Measurements from ENCODE around the gene RAMP1.
"Not testable (repeated sequence)": the region's sequence is repeated elsewhere in the genome, so short reads cannot be mapped to it uniquely, and the experiment has no call there.

RAMP1 gene

DNA sequence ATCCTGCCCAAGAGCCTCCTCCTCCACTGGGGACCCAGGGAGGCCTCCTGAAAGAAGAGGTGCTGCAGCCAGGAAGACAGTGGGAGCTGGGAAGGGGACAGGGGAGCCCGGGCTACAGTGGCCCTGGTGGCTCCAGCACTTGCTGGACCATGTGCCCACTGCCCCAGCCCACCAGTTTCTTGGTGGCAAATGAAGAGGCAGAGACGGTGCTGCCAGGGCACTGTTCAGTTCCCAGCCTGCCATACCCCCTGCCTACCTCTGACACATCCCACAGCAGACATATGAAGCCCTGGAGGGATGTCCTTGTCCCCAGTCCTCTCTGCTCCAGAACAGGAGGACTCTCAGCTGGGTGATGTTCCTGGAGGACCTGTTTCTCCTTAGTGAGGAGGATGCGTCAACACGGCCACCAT is 3.7 kb downstream of the RAMP1 start:
- Histone ChIP-seq H3K27me3 (ENCODE audit: insufficient read depth, low read length) (peaks cover 13% of the 10 kb centered on the region; the same call in 1 of the 2 replicates), H3K4me3 (ENCODE audit: low read depth, low read length) (no peak overlapping the region), H3K79me2 (ENCODE audit: control insufficient read depth, insufficient read depth, low read length, unreplicated experiment) (no peaks in the 10 kb centered on the region), H3K27ac (ENCODE audit: low read depth, low read length) (no peak overlapping the region), H3K36me3 (ENCODE audit: insufficient read depth, low read length) (no peaks in the 10 kb centered on the region), H3K4me1 (ENCODE audit: control insufficient read depth, insufficient read depth, low read length, unreplicated experiment) (peaks cover 21% of the 10 kb centered on the region), H2AFZ (ENCODE audit: low read length, unreplicated experiment) (no peak overlapping the region)

DNA sequence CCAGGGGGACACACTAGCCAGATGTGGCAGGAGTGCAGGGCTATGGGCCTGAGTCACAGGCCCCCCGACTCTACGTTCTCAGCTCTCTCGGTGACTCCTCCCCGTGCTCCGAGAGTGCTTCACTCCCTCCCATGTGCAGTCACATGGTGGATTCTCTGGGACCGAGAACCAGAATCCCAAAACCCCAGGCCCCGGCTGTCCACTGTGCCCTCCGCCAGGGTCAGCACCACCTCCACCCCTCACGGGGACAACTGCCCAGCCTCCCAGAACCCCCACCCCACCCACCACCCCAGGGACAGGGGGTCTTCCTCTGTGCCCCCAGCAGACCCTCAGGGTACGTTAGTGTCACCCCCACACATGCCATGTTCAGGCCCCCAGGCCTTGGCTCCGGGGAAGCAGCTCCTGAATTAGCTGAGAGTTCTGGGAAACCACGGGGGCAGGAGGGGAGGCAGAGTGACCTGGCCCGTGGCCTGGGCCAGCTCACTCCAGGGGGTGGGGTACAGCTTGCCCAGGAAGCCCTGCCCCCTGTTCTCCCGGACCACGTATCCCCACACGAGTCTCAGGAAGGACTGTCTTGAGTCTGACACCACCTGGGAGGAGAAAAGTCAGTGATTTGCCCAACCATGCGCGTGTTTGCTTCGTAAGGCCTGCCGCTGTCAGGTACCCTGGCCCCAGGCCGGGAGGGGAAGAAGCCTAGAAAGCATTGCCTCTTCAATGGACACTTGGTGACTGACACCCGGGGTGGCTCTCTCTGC is 4.4 kb downstream of the RAMP1 start:
- Histone ChIP-seq H2AFZ (ENCODE audit: low read length, unreplicated experiment) (no peak overlapping the region), H3K4me1 (ENCODE audit: control insufficient read depth, insufficient read depth, low read length, unreplicated experiment) (peaks cover 21% of the 10 kb centered on the region), H3K36me3 (ENCODE audit: insufficient read depth, low read length) (no peaks in the 10 kb centered on the region), H3K27ac (ENCODE audit: low read depth, low read length) (no peak overlapping the region), H3K27me3 (ENCODE audit: insufficient read depth, low read length) (peaks cover 12% of the 10 kb centered on the region; the same call in 1 of the 2 replicates), H3K4me3 (ENCODE audit: low read depth, low read length) (no peak overlapping the region), H3K79me2 (ENCODE audit: control insufficient read depth, insufficient read depth, low read length, unreplicated experiment) (no peaks in the 10 kb centered on the region)

DNA sequence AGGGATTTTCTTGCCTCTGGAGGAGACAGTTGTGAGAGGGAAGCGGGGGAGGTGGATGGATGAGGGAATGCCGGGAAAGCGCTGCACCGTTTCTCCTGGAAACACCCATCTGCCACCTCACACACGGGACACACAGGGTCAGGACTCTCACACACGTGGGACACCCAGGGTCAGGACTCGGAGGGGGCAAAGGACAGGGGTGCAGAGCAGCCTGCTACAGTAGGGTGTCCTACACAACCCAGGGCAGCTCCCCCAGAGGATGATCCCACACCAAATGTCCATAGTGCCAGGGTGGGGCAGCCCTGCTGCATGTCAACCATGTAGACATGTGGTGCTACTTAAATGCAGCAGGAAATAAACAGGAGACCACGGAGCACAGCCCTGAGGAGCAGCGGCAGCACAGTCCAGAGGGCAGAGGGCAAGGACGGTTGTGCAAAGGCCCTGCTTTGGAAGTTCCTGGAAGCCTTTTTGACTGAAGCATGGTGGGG is 5.1 kb downstream of the RAMP1 start:
- Histone ChIP-seq H3K36me3 (ENCODE audit: insufficient read depth, low read length) (no peaks in the 10 kb centered on the region), H3K4me1 (ENCODE audit: control insufficient read depth, insufficient read depth, low read length, unreplicated experiment) (peaks cover 21% of the 10 kb centered on the region), H3K4me3 (ENCODE audit: low read depth, low read length) (no peak overlapping the region), H2AFZ (ENCODE audit: low read length, unreplicated experiment) (no peak overlapping the region), H3K27me3 (ENCODE audit: insufficient read depth, low read length) (peaks cover 8% of the 10 kb centered on the region; the same call in 1 of the 2 replicates), H3K27ac (ENCODE audit: low read depth, low read length) (no peak overlapping the region), H3K79me2 (ENCODE audit: control insufficient read depth, insufficient read depth, low read length, unreplicated experiment) (no peaks in the 10 kb centered on the region)

DNA sequence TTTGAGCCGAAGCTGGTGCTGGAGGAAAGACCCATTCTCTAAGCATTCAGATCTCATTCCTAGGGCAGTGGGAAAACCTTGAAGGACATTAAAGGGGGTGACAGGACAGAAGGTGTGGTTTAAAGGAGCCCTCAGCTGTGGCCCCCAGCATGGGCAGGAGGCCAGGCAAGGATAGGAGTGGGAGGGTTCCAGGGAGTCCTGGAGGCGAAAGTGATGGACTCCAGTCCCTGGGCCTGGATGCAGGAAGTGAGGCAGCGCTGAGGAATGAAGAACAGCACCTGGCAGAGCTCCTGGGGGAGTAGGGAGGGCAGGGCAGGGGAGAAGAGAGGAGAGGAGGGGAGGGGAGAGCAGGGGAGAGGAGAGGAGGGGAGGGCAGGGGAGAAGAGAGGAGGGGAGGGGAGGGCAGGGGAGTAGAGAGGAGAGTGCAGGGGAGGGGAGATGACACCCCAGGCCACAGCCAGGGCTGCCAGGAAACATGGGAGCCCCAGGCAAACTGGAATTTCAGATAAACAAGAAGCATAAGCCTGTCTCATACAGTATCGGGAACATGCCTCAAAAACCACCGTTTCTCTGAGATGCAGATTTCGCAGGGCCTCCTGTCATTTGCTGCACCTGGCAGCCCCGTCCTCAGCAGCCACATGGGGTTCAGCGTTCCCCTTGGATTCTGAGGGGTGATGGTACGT is 5.7 kb downstream of the RAMP1 start:
- Histone ChIP-seq H3K79me2 (ENCODE audit: control insufficient read depth, insufficient read depth, low read length, unreplicated experiment) (no peaks in the 10 kb centered on the region), H3K27me3 (ENCODE audit: insufficient read depth, low read length) (peaks cover 6% of the 10 kb centered on the region; the same call in 1 of the 2 replicates), H2AFZ (ENCODE audit: low read length, unreplicated experiment) (no peak overlapping the region), H3K27ac (ENCODE audit: low read depth, low read length) (no peak overlapping the region), H3K4me1 (ENCODE audit: control insufficient read depth, insufficient read depth, low read length, unreplicated experiment) (peaks cover 21% of the 10 kb centered on the region), H3K36me3 (ENCODE audit: insufficient read depth, low read length) (no peaks in the 10 kb centered on the region), H3K4me3 (ENCODE audit: low read depth, low read length) (no peak overlapping the region)

DNA sequence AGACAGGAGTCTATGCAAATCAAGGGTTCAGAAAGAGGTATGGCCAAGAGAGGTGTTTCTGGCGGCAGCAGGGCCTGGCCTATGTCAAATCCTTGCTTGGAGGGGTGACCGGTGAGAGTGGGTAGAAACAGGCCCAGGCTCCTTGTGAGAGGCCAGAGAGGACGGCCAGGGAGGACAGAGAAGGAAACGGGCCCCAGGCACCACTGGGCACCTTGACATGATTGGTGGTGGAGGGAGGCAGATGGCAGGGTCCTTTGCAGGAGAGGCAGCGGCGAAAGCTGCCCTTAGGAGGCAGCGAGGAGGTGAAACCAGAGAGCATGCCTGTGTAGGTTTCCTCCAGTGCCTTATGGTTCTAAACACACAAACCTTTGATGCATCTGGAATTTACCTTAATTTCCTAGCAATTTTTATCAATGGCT is 6.2 kb downstream of the RAMP1 start:
- Histone ChIP-seq H2AFZ (ENCODE audit: low read length, unreplicated experiment) (peak overlapping the region; percentile 23), H3K79me2 (ENCODE audit: control insufficient read depth, insufficient read depth, low read length, unreplicated experiment) (no peaks in the 10 kb centered on the region), H3K4me1 (ENCODE audit: control insufficient read depth, insufficient read depth, low read length, unreplicated experiment) (peaks cover 21% of the 10 kb centered on the region), H3K27me3 (ENCODE audit: insufficient read depth, low read length) (peaks cover under 1% of the 10 kb centered on the region; the same call in 1 of the 2 replicates), H3K4me3 (ENCODE audit: low read depth, low read length) (no peak overlapping the region), H3K36me3 (ENCODE audit: insufficient read depth, low read length) (no peaks in the 10 kb centered on the region), H3K27ac (ENCODE audit: low read depth, low read length) (0 out of 2 replicates have a peak overlapping the region, but pooled peaks have one; percentile 11)

DNA sequence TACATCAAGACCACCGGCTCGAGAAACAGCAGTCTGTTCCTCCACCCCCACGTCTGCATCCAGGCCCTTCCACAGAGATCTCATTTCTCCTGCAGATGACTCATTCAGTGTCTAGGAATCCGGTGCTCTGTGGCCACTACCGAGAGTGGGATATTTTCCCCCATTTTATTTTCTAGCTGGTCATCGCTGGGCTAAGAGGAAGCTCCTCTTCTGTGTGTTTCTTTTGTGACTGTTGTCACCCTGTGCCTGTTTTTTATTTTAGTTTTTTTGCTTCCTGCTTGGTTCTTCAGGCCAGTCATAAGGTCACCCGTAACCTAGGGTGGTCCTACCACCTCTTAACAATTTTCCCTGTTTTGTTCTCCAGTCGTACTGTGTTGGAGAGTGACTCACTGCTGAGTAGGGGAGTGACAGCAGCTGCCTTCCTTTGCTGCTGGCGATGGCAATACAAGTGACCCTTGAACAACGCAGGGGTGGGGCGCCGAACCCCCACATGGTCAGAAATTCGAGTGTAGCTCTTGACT is 6.7 kb downstream of the RAMP1 start:
- Histone ChIP-seq H3K27ac (ENCODE audit: low read depth, low read length) (peak overlapping the region; percentile 11; the same call in 1 of the 2 replicates), H3K4me3 (ENCODE audit: low read depth, low read length) (no peak overlapping the region), H3K4me1 (ENCODE audit: control insufficient read depth, insufficient read depth, low read length, unreplicated experiment) (peaks cover 21% of the 10 kb centered on the region), H2AFZ (ENCODE audit: low read length, unreplicated experiment) (peak overlapping the region; percentile 69), H3K36me3 (ENCODE audit: insufficient read depth, low read length) (no peaks in the 10 kb centered on the region), H3K79me2 (ENCODE audit: control insufficient read depth, insufficient read depth, low read length, unreplicated experiment) (no peaks in the 10 kb centered on the region), H3K27me3 (ENCODE audit: insufficient read depth, low read length) (no peaks in the 10 kb centered on the region)

DNA sequence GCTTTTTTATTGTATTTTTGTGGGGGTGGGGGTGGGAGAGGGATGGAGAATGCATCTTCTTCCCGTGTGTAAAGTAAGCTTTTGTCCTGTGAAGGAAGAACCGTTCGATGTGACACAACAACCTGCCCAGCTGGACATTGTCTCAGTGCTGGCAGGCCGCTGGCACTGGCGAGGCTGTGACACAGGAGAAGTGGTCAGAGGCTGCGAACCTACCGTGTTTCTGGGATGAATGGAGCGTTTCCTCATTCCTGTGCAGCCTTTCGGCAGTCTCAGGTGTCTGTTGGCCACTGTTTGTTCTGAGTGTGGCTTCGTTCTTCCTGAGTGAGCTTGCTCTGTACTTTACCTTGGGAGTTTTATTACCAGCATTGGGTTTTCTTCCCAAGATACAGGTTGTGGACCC is 8.0 kb downstream of the RAMP1 start:
- H3K79me2 ChIP-seq (ENCODE audit: control insufficient read depth, insufficient read depth, low read length, unreplicated experiment) = no peaks in the 10 kb centered on the region
- no peaks in the 10 kb centered on the region for H3K36me3 ChIP-seq (ENCODE audit: insufficient read depth, low read length)
- H3K27ac ChIP-seq (ENCODE audit: low read depth, low read length) = no peak overlapping the region
- peaks cover 21% of the 10 kb centered on the region for H3K4me1 ChIP-seq (ENCODE audit: control insufficient read depth, insufficient read depth, low read length, unreplicated experiment)
- no peaks in the 10 kb centered on the region for H3K27me3 ChIP-seq (ENCODE audit: insufficient read depth, low read length)
- H2AFZ ChIP-seq (ENCODE audit: low read length, unreplicated experiment) = no peak overlapping the region
- H3K4me3 ChIP-seq (ENCODE audit: low read depth, low read length) = no peak overlapping the region

DNA sequence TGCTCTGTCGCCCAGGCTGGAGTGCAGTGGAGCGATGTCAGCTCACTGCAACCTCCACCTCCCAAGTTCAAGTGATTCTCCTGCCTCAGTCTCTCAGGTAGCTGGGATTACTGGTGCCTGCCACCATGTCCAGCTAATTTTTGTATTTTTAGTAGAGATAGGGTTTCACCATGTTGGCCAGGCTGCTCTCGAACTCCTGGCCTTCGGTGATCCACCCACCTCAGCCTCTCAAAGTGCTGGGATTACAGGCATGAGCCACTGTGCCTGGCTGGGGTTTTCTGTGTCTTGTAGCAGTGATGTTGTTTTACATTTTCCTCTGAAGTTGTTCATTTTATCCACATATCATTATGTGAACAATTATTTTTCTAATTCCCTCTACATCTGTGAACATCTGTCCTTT is 8.7 kb downstream of the RAMP1 start:
- not testable (repeated sequence) for H3K27ac ChIP-seq (ENCODE audit: low read depth, low read length); H3K27me3 ChIP-seq (ENCODE audit: insufficient read depth, low read length); H3K36me3 ChIP-seq (ENCODE audit: insufficient read depth, low read length); H3K79me2 ChIP-seq (ENCODE audit: control insufficient read depth, insufficient read depth, low read length, unreplicated experiment)
- Histone ChIP-seq H3K4me1 (ENCODE audit: control insufficient read depth, insufficient read depth, low read length, unreplicated experiment) (peaks cover 21% of the 10 kb centered on the region), H2AFZ (ENCODE audit: low read length, unreplicated experiment) (peak overlapping the region; percentile 21), H3K4me3 (ENCODE audit: low read depth, low read length) (0 out of 2 replicates have a peak overlapping the region, but pooled peaks have one; percentile 50)

DNA sequence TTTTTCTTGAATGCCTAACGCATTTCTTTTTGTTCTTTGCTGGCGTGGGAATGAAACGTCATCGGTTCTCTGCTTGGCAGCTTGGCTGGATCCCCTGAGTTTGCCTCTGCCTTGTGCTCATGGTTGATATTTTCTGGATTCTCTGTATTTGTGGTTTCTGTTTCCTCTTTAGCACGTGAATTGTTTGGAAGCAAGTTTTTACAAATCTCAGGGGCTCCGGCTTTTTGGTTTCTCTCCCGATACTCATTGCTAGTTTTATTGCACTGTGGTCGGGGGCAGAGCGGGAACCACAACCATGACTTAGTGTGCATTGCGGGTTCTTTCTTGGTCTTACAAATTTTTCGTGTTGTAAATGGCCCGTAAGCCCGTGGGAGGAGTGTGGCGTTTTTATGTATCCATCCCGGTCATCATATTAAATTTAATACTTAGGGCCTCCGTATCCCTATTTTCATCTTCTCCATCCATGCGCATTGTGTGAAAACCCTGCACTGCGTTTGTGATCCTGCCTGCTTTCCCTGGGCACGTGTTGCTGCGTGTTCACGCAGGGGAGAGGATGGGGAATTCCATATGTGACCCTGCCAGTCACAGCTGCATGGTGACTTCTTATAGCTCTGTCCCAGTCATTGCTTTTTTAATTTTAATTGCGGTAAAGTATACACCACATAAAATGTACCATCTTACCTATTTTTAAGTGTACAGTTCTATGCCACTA is 9.4 kb downstream of the RAMP1 start:
- no peaks in the 10 kb centered on the region for H3K27me3 ChIP-seq (ENCODE audit: insufficient read depth, low read length)
- H3K4me1 ChIP-seq (ENCODE audit: control insufficient read depth, insufficient read depth, low read length, unreplicated experiment) = peaks cover 23% of the 10 kb centered on the region
- H3K4me3 ChIP-seq (ENCODE audit: low read depth, low read length) = peak overlapping the region; percentile 50
- H3K79me2 ChIP-seq (ENCODE audit: control insufficient read depth, insufficient read depth, low read length, unreplicated experiment) = no peaks in the 10 kb centered on the region
- peak overlapping the region; percentile 82 for H2AFZ ChIP-seq (ENCODE audit: low read length, unreplicated experiment)
- no peaks in the 10 kb centered on the region for H3K36me3 ChIP-seq (ENCODE audit: insufficient read depth, low read length)
- no peak overlapping the region for H3K27ac ChIP-seq (ENCODE audit: low read depth, low read length)

DNA sequence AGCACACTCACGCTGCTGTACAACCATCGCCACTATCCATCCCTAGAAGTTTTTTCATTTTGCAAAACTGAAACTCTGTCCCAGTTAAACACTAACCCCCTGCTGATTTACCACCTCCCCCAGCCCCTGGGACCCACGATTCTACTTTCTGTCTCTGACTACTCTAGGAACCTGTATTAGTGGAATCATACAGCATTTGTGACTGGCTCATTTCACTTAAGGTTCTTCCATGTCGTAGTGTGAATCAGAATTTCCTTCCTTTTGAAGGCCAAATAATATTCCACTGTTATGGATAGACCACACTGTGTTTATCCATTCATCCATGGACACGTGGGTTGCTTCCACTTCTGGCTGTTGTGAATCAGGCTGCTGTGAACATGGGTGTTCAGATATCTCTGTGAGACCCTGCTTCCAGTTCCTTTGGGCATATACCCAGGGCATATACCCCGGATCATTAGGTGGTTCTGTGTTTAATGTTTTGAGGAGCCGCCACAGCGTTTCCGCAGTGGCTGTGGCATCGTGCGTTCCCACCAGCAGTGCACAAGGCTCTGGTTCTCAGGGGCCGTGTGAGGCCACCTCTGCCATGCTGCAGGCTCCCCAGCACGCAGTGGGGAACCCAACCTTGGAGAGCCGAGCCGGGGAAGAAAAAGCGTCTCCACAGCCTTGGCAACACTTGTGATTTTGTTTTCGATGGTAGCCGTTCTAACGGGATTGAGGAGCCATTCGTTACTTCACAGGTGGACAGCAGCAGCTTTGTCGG is 10.1 kb downstream of the RAMP1 start:
- no peaks in the 10 kb centered on the region for H3K79me2 ChIP-seq (ENCODE audit: control insufficient read depth, insufficient read depth, low read length, unreplicated experiment)
- H3K4me1 ChIP-seq (ENCODE audit: control insufficient read depth, insufficient read depth, low read length, unreplicated experiment) = peaks cover 29% of the 10 kb centered on the region
- H3K27me3 ChIP-seq (ENCODE audit: insufficient read depth, low read length) = no peaks in the 10 kb centered on the region
- H2AFZ ChIP-seq (ENCODE audit: low read length, unreplicated experiment) = no peak overlapping the region
- H3K4me3 ChIP-seq (ENCODE audit: low read depth, low read length) = no peak overlapping the region
- H3K36me3 ChIP-seq (ENCODE audit: insufficient read depth, low read length) = no peaks in the 10 kb centered on the region
- H3K27ac ChIP-seq (ENCODE audit: low read depth, low read length) = no peak overlapping the region
